GM12892 (cell line): ENCODE results near the gene TMPRSS13.

Experiments used
- DNase-seq: peaks from one replicate; pipeline ENCODE4 v3.0.0; 2011; ENCODE audit not compliant: insufficient read length
- FAIRE-seq: peaks from 2 replicates; lab custom pipeline; 2011; peaks lifted over from hg19 to GRCh38; lab: Jason Lieb, UNC
- POLR2A ChIP-seq: IDR thresholded peaks from 2 replicates; pipeline ENCODE4 v1.6.1; 2011; ENCODE audit warnings: low read depth, low read length, control low read depth
- POLR2AphosphoS5 ChIP-seq: IDR thresholded peaks from 2 replicates; pipeline ENCODE4 v1.6.1; 2011; ENCODE audit warnings: low read depth, low read length, control low read depth
- TAF1 ChIP-seq: IDR thresholded peaks from 2 replicates; pipeline ENCODE4 v1.6.1; 2011; ENCODE audit warnings: low read depth, mild to moderate bottlenecking, control low read depth, low read length, borderline replicate concordance

The TMPRSS13 gene

GRCh38 chr11:117914398-117914761, 14.8 kb downstream of the TMPRSS13 start:
- TF ChIP-seq TAF1 (no peak), POLR2A (no peak), POLR2AphosphoS5 (no peak)
- FAIRE-seq (no peak), DNase-seq (no peak)

- no peak for TF ChIP-seq TAF1
- TF ChIP-seq POLR2A: no peak
- no peak for TF ChIP-seq POLR2AphosphoS5
- FAIRE-seq: peak; percentile 21
- no peak for DNase-seq
Measured at GRCh38 chr11:117913736-117914397, 15.3 kb downstream of the TMPRSS13 start.

- TF ChIP-seq POLR2A (no peak), TAF1 (no peak), POLR2AphosphoS5 (no peak)
- FAIRE-seq (no peak), DNase-seq (no peak)
Measured at GRCh38 chr11:117912497-117912896, 16.7 kb downstream of the TMPRSS13 start.

- TF ChIP-seq TAF1: no peak
- no peak for TF ChIP-seq POLR2A
- FAIRE-seq: no peak
- no peak for DNase-seq
Measured at GRCh38 chr11:117911694-117912093, 17.5 kb downstream of the TMPRSS13 start.

GRCh38 chr11:117910941-117911655, 18.1 kb downstream of the TMPRSS13 start:
- no peak for FAIRE-seq
- no peak for DNase-seq
- TF ChIP-seq POLR2A (no peak), TAF1 (no peak), POLR2AphosphoS5 (no peak)

GRCh38 chr11:117910525-117910924, 18.7 kb downstream of the TMPRSS13 start:
- TF ChIP-seq POLR2AphosphoS5: no peak
- no peak for TF ChIP-seq POLR2A
- TF ChIP-seq TAF1: no peak
- DNase-seq (no peak), FAIRE-seq (no peak)

GRCh38 chr11:117909611-117910382, 19.4 kb downstream of the TMPRSS13 start:
- no peak for TF ChIP-seq TAF1
- TF ChIP-seq POLR2A: no peak
- TF ChIP-seq POLR2AphosphoS5: no peak
- no peak for FAIRE-seq
- DNase-seq: no peak

- TF ChIP-seq POLR2AphosphoS5 (no peak), POLR2A (no peak)
- FAIRE-seq (peak; percentile 17), DNase-seq (no peak)
Measured at GRCh38 chr11:117908959-117909610, 20.1 kb downstream of the TMPRSS13 start.

GRCh38 chr11:117908109-117908895, 20.9 kb downstream of the TMPRSS13 start:
- TF ChIP-seq POLR2A: no peak
- no peak for TF ChIP-seq POLR2AphosphoS5
- TF ChIP-seq TAF1: no peak
- no peak for DNase-seq
- no peak for FAIRE-seq

- DNase-seq (no peak), FAIRE-seq (peak; percentile 92)
- no peak for TF ChIP-seq TAF1
Measured at GRCh38 chr11:117907276-117908108, 21.7 kb downstream of the TMPRSS13 start.

- TF ChIP-seq POLR2A (no peak), POLR2AphosphoS5 (no peak), TAF1 (no peak)
- DNase-seq (no peak), FAIRE-seq (no peak)
Measured at GRCh38 chr11:117906710-117907109, 22.5 kb downstream of the TMPRSS13 start.
